ENCODE data around the gene CCDC85A.

The CCDC85A gene

GRCh38 chr2:56244911-56245530, 61.2 kb downstream of the CCDC85A start:
- DNase-seq, result no peak

GRCh38 chr2:56248965-56249742, 65.4 kb downstream of the CCDC85A start:
- no peak for DNase-seq

- no peak for DNase-seq
Observed at GRCh38 chr2:56250153-56250729, 66.5 kb downstream of the CCDC85A start.

- DNase-seq, result no peak
Observed at GRCh38 chr2:56260415-56260814, 76.6 kb downstream of the CCDC85A start.

GRCh38 chr2:56262241-56262640, 78.5 kb downstream of the CCDC85A start:
- no peak for DNase-seq

- no peak for DNase-seq
Observed at GRCh38 chr2:56263876-56264275, 80.1 kb downstream of the CCDC85A start.

- DNase-seq, result no peak
Observed at GRCh38 chr2:56266761-56267414, 83.1 kb downstream of the CCDC85A start.

GRCh38 chr2:56267415-56267788, 83.6 kb downstream of the CCDC85A start:
- DNase-seq, result no peak

GRCh38 chr2:56268856-56269255, 85.1 kb downstream of the CCDC85A start:
- DNase-seq, result no peak

- no peak for DNase-seq
Observed at GRCh38 chr2:56271275-56271674, 87.5 kb downstream of the CCDC85A start.

GRCh38 chr2:56285224-56285623, 101.4 kb downstream of the CCDC85A start:
- DNase-seq, result no peak

GRCh38 chr2:56286936-56287335, 103.1 kb downstream of the CCDC85A start:
- DNase-seq, result no peak

GRCh38 chr2:56287508-56287907, 103.7 kb downstream of the CCDC85A start:
- no peak for DNase-seq

GRCh38 chr2:56287974-56288373, 104.2 kb downstream of the CCDC85A start:
- DNase-seq, result no peak

GRCh38 chr2:56288838-56289580, 105.2 kb downstream of the CCDC85A start:
- no peak for DNase-seq

GRCh38 chr2:56291711-56292110, 107.9 kb downstream of the CCDC85A start:
- no peak for DNase-seq

- no peak for DNase-seq
Observed at GRCh38 chr2:56292951-56293350, 109.2 kb downstream of the CCDC85A start.

- DNase-seq, result no peak
Observed at GRCh38 chr2:56295666-56296065, 111.9 kb downstream of the CCDC85A start.

- DNase-seq, result no peak
Observed at GRCh38 chr2:56297671-56298070, 113.9 kb downstream of the CCDC85A start.

GRCh38 chr2:56299171-56299691, 115.4 kb downstream of the CCDC85A start:
- DNase-seq, result no peak

- DNase-seq, result no peak
Observed at GRCh38 chr2:56309626-56310170, 125.9 kb downstream of the CCDC85A start.

- DNase-seq, result no peak
Observed at GRCh38 chr2:56313500-56313921, 129.7 kb downstream of the CCDC85A start.

Measured in CD4-positive, alpha-beta T cell treated with Interleukin-6 for 4 hours (primary cell).